ENCODE data around the gene PTPRJ. TPM values are rescaled to one million over a fixed set of nuclear protein-coding genes. Genes with fewer than 3 reads are reported as not detected.

PTPRJ gene
- total RNA-seq, 1 donor = 10.9 TPM

DNA sequence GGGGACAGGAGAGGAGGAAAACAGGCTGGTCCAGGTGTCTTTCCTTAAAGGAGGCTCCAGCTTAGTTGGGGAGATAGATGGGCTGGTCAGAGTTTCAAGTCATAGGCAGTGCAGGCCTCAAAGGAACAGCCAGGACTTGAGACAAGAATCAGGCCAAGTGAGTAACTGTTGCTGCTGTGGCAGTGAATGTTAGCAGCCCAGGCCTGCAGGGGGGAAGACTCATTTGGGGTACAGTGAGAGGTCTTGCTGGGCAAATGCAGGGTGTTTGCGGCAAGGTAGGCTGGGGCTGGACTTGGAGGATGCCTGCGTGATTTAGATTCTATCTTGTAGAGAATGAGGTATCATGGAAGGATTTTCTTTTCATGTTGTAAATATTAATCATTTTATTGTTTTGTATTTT lies 24.1 kb downstream of the PTPRJ start:
- Histone ChIP-seq H3K27me3 (ENCODE audit: insufficient read depth, low read length) (no peaks in the 10 kb centered on the region), H3K79me2 (ENCODE audit: insufficient read depth, low read length) (peaks cover 82% of the 10 kb centered on the region), H3K4me1 (ENCODE audit: insufficient read depth, low read length) (peaks cover 56% of the 10 kb centered on the region), H3K4me2 (ENCODE audit: insufficient read depth, low read length) (peak overlapping the region; percentile 68), H3K36me3 (ENCODE audit: insufficient read depth, low read length) (no peaks in the 10 kb centered on the region), H3K9me3 (ENCODE audit: low read depth, low read length) (no peaks in the 10 kb centered on the region), H3K4me3 (ENCODE audit: insufficient read depth, low read length) (no peak overlapping the region), H3K27ac (ENCODE audit: low read depth, low read length) (peak overlapping the region; percentile 36), H4K20me1 (ENCODE audit: insufficient read depth, low read length) (peaks cover 22% of the 10 kb centered on the region), H2AFZ (ENCODE audit: low read length) (no peak overlapping the region)
- peak; percentile 29 for DNase-seq (ENCODE audit: insufficient read length, low spot score, missing footprints)
- no peak for TF ChIP-seq CTCF (IDR thresholded peaks at IDR 0.05; ENCODE audit: extremely low read depth, low read depth, low read length)

DNA sequence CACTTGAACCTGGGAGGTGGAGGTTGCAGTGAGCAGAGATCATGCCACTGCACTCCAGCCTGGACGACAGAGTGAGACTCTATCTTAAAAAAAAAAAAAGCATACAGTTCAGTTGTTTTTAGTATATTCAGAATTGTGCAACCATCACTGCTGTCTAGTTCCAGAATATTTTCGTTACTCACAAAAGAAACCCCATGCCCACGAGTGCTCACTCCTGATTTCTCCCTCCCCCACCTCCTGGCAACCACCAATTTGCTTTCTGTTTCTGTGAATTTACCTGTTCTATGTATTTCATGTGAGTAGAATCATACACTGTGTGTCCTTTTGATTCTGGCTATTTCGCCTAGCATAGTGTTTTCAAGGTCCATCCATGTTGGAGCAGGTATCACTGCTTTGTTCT lies 24.8 kb downstream of the PTPRJ start:
- H2AFZ ChIP-seq (ENCODE audit: low read length) = no peak overlapping the region
- H3K4me3 ChIP-seq (ENCODE audit: insufficient read depth, low read length) = no peak overlapping the region
- H3K27ac ChIP-seq (ENCODE audit: low read depth, low read length) = peak overlapping the region; percentile 76
- no peaks in the 10 kb centered on the region for H3K27me3 ChIP-seq (ENCODE audit: insufficient read depth, low read length)
- peak; percentile 35 for DNase-seq (ENCODE audit: insufficient read length, low spot score, missing footprints)
- peak overlapping the region; percentile 68 for H3K4me2 ChIP-seq (ENCODE audit: insufficient read depth, low read length)
- no peaks in the 10 kb centered on the region for H3K36me3 ChIP-seq (ENCODE audit: insufficient read depth, low read length)
- H3K9me3 ChIP-seq (ENCODE audit: low read depth, low read length) = no peaks in the 10 kb centered on the region
- H3K4me1 ChIP-seq (ENCODE audit: insufficient read depth, low read length) = peaks cover 56% of the 10 kb centered on the region
- peaks cover 24% of the 10 kb centered on the region for H4K20me1 ChIP-seq (ENCODE audit: insufficient read depth, low read length)
- TF ChIP-seq CTCF (IDR thresholded peaks at IDR 0.05; ENCODE audit: extremely low read depth, low read depth, low read length) = no peak
- H3K79me2 ChIP-seq (ENCODE audit: insufficient read depth, low read length) = peaks cover 80% of the 10 kb centered on the region

DNA sequence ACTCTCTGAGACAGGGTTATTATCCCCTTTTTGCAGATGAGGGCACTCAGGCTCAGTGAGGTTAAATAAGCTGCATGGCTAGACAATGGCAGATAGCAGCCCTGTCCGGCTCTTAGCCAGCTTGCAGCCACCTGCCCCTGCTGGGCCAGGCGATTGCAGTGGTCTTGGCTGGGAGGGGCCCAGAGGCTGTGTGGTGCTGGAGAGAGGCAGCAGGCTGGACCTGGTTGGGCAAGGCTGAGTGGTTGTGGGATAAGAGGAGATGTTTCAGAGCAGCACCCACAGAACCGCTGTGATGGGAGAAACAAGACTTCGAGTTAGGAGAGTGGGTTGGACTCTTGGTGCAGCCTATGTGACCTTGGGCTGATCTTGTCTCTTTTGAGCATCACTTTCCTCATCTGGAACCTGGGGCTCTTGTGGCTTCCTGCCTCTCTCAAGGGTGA lies 25.5 kb downstream of the PTPRJ start:
- Histone ChIP-seq H3K36me3 (ENCODE audit: insufficient read depth, low read length) (no peaks in the 10 kb centered on the region), H3K4me1 (ENCODE audit: insufficient read depth, low read length) (peaks cover 51% of the 10 kb centered on the region), H3K27ac (ENCODE audit: low read depth, low read length) (peak overlapping the region; percentile 76), H3K4me3 (ENCODE audit: insufficient read depth, low read length) (no peak overlapping the region), H3K27me3 (ENCODE audit: insufficient read depth, low read length) (no peaks in the 10 kb centered on the region), H4K20me1 (ENCODE audit: insufficient read depth, low read length) (peaks cover 21% of the 10 kb centered on the region), H3K9me3 (ENCODE audit: low read depth, low read length) (no peaks in the 10 kb centered on the region), H3K4me2 (ENCODE audit: insufficient read depth, low read length) (peak overlapping the region; percentile 68), H3K79me2 (ENCODE audit: insufficient read depth, low read length) (peaks cover 75% of the 10 kb centered on the region), H2AFZ (ENCODE audit: low read length) (no peak overlapping the region)
- DNase-seq (ENCODE audit: insufficient read length, low spot score, missing footprints) = no peak
- TF ChIP-seq CTCF (IDR thresholded peaks at IDR 0.05; ENCODE audit: extremely low read depth, low read depth, low read length) = no peak

GRCh38 chr11:48006301-48006992 lies 26.1 kb downstream of the PTPRJ start:
- peak; percentile 93 for DNase-seq (ENCODE audit: insufficient read length, low spot score, missing footprints)

More at GRCh38 chr11:48006301-48006992, 26.1 kb downstream of the PTPRJ start:
- Histone ChIP-seq H3K4me3 (ENCODE audit: insufficient read depth, low read length) (peak overlapping the region; percentile 15), H3K79me2 (ENCODE audit: insufficient read depth, low read length) (peaks cover 76% of the 10 kb centered on the region), H4K20me1 (ENCODE audit: insufficient read depth, low read length) (peaks cover 24% of the 10 kb centered on the region), H3K4me2 (ENCODE audit: insufficient read depth, low read length) (peak overlapping the region; percentile 68), H2AFZ (ENCODE audit: low read length) (peak overlapping the region; percentile 2), H3K27me3 (ENCODE audit: insufficient read depth, low read length) (no peaks in the 10 kb centered on the region), H3K27ac (ENCODE audit: low read depth, low read length) (peak overlapping the region; percentile 76), H3K4me1 (ENCODE audit: insufficient read depth, low read length) (peaks cover 45% of the 10 kb centered on the region), H3K9me3 (ENCODE audit: low read depth, low read length) (no peaks in the 10 kb centered on the region), H3K36me3 (ENCODE audit: insufficient read depth, low read length) (no peaks in the 10 kb centered on the region)
- TF ChIP-seq CTCF (IDR thresholded peaks at IDR 0.05; ENCODE audit: extremely low read depth, low read depth, low read length) = no peak
